ENCODE data around the gene FAM9A. TPM values are rescaled to one million over a fixed set of nuclear protein-coding genes. Genes with fewer than 3 reads are reported as not detected.

Gene FAM9A
- total and polyA plus RNA-seq, 2 of the 8 experiments (the other 6 are each of a cell fraction or from before 2014, with no cell fraction given) = not detected

DNA sequence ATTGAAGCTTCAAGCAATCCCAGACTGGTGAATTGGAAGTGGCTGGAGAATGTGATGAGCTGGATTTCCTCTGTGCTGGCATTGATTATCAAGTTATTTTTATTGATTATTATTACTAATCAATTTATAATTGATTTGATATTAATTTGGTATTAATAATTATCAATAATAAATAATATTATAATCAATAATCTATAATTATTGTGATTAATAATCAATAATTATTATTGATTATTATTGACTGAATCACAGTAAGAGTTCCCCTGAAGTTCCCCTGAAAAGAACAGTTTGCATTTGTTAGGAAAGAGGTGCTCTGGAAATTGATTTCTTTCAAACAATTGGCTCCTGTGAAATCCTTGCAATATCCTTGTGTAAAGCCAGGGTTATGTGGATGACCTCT is 7.5 kb upstream of the FAM9A start:
- ChIA-PET POLR2A (ENCODE audit: partially characterized antibody) (no interaction called here), CTCF (ENCODE audit: partially characterized antibody) (interaction anchor here (1.5 kb wide), 1 partner anchor 54 kb away, joined by 3 read pairs; no protein-coding TSS in a partner anchor)
- FAIRE-seq = no peak
- no peak for TF ChIP-seq CBX8 (IDR thresholded peaks at IDR 0.05; ENCODE audit: borderline replicate concordance, low read depth, low read length)
- TF ChIP-seq, protein P1, sequence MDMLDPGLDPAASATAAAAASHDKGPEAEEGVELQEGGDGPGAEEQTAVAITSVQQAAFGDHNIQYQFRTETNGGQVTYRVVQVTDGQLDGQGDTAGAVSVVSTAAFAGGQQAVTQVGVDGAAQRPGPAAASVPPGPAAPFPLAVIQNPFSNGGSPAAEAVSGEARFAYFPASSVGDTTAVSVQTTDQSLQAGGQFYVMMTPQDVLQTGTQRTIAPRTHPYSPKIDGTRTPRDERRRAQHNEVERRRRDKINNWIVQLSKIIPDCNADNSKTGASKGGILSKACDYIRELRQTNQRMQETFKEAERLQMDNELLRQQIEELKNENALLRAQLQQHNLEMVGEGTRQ (IDR thresholded peaks at IDR 0.05; ENCODE audit: low read length) = no peak
- TF ChIP-seq PHF8 (conservative IDR thresholded peaks at IDR 0.05; ENCODE audit: low read depth, low read length) = no peak
- TF ChIP-seq EZH2 (IDR thresholded peaks at IDR 0.05; ENCODE audit: low read depth, low read length, severe bottlenecking) = no peak
- TF ChIP-seq KDM1A (IDR thresholded peaks at IDR 0.05; ENCODE audit: borderline replicate concordance, low read length) = no peak
- no peak for TF ChIP-seq RFX5 (IDR thresholded peaks at IDR 0.05; ENCODE audit: borderline replicate concordance, low read depth, low read length)
- no peak for TF ChIP-seq NANOG (IDR thresholded peaks at IDR 0.05; ENCODE audit: insufficient read depth, low read depth, low read length, poor library complexity, severe bottlenecking)
- TF ChIP-seq, protein P2, sequence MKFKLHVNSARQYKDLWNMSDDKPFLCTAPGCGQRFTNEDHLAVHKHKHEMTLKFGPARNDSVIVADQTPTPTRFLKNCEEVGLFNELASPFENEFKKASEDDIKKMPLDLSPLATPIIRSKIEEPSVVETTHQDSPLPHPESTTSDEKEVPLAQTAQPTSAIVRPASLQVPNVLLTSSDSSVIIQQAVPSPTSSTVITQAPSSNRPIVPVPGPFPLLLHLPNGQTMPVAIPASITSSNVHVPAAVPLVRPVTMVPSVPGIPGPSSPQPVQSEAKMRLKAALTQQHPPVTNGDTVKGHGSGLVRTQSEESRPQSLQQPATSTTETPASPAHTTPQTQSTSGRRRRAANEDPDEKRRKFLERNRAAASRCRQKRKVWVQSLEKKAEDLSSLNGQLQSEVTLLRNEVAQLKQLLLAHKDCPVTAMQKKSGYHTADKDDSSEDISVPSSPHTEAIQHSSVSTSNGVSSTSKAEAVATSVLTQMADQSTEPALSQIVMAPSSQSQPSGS (IDR thresholded peaks at IDR 0.05; ENCODE audit: low read length) = no peak
- TF ChIP-seq GABPA (IDR thresholded peaks at IDR 0.05; ENCODE audit: borderline replicate concordance, insufficient read depth, low read length) = no peak
- no peak for TF ChIP-seq RBBP5 (IDR thresholded peaks at IDR 0.05; ENCODE audit: borderline replicate concordance, low read depth, low read length)
- no peak for TF ChIP-seq POLR2AphosphoS5 (IDR thresholded peaks at IDR 0.05; ENCODE audit: low read depth, low read length)
- TF ChIP-seq SP2 (IDR thresholded peaks at IDR 0.05; ENCODE audit: low read length) = no peak

More for the DNA sequence above, 7.5 kb upstream of the FAM9A start:
- Histone ChIP-seq H2BK20ac (ENCODE audit: low read length) (no peak overlapping the region), H3K4me2 (ENCODE audit: insufficient read depth in 1 of 2, low read depth in 2 of 2, low read length in 2 of 2) (no peak overlapping the region), H4K8ac (ENCODE audit: extremely low read depth, insufficient read depth, low read length) (no peak overlapping the region), H3K23me2 (ENCODE audit: low read depth, low read length) (no peaks in the 10 kb centered on the region), H2BK5ac (ENCODE audit: low read depth, low read length) (no peak overlapping the region), H2BK120ac (replicated peaks; ENCODE audit: low read depth, low read length) (no peak overlapping the region), H3K79me1 (ENCODE audit: low read depth, low read length) (no peaks in the 10 kb centered on the region), H3K4ac (replicated peaks; ENCODE audit: insufficient read length, low read depth, low read length) (no peak overlapping the region), H3K9me3 (ENCODE audit: insufficient read depth in 2 of 2, low read depth in 1 of 2, low read length in 1 of 2) (no peaks in the 10 kb centered on the region), H4K5ac (ENCODE audit: insufficient read length, low read depth, low read length) (no peak overlapping the region), H3K27ac (ENCODE audit: low read depth, low read length) (no peak overlapping the region), H2AK5ac (ENCODE audit: low read depth, low read length) (no peak overlapping the region), H3K79me2 (ENCODE audit: control insufficient read depth in 1 of 2, insufficient read depth in 2 of 2, low read length in 2 of 2) (no peaks in the 10 kb centered on the region), H3K4me3 (ENCODE audit: extremely low read depth in 1 of 4, insufficient read depth in 2 of 4, low read depth in 3 of 4, low read length in 4 of 4) (no peak overlapping the region), H4K20me1 (replicated peaks in 1 of 2; ENCODE audit: control insufficient read depth in 1 of 2, insufficient read depth in 2 of 2, low read length in 2 of 2) (no peaks in the 10 kb centered on the region), H3K18ac (ENCODE audit: extremely low read depth, low read length) (no peak overlapping the region), H2BK15ac (ENCODE audit: low read length) (no peak overlapping the region), H3K14ac (ENCODE audit: insufficient read length) (no peak overlapping the region), H3K56ac (replicated peaks; ENCODE audit: insufficient read length, low read depth, low read length) (no peak overlapping the region), H3K4me1 (replicated peaks in 1 of 4; ENCODE audit: control insufficient read depth in 3 of 4, insufficient read depth in 4 of 4, low read length in 3 of 4) (no peaks in the 10 kb centered on the region), H3K9ac (replicated peaks in 1 of 4; ENCODE audit: extremely low read depth in 1 of 4, low read depth in 3 of 4, low read length in 3 of 4) (no peak overlapping the region), H3K36me3 (ENCODE audit: control insufficient read depth in 2 of 4, insufficient read depth in 4 of 4, low read length in 3 of 4) (no peaks in the 10 kb centered on the region), H2AFZ (ENCODE audit: low read length) (no peak overlapping the region), H4K91ac (replicated peaks; ENCODE audit: insufficient read length, low read length) (no peak overlapping the region), H3K27me3 (replicated peaks in 1 of 4; ENCODE audit: control insufficient read depth in 3 of 4, extremely low read depth in 1 of 4, insufficient read depth in 3 of 4, low read length in 3 of 4) (no peaks in the 10 kb centered on the region), H3K23ac (ENCODE audit: insufficient read length) (no peak overlapping the region), H2BK12ac (ENCODE audit: low read depth, low read length) (no peak overlapping the region)
- DNase-seq (ENCODE audit: low read depth in 1 of 2, low spot score in 2 of 2) = no peak

Measured in H1 (cell line).